ENCODE data around the gene SIAH3. TPM values are rescaled to one million over a fixed set of nuclear protein-coding genes. Genes with fewer than 3 reads are reported as not detected.

SIAH3 gene
- total RNA-seq, 1 experiment from 2014 or later = not detected

DNA sequence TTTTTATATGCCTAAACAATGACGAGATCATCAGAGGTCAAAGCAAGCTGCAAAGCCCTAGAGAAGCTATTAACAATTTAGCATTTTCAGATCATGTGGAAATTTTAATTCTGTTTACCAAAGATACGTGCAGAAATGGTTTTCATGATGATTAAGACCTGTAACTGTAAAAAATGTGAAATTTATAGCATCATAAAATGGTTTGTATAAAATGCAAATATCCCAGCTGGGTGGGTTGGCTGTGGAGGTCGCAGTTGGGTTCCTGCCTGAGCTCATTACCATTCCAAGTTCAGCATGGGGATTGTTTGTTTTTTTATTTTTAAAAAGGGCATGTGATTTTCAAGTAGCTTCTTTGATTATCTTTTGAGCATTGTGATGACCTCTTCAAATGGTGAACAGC, 47.9 kb upstream of the SIAH3 start:
- no peak overlapping the region for H3K27ac ChIP-seq (ENCODE audit: low read depth, low read length)
- CTCF ChIA-PET = interaction anchor here (0.8 kb wide), 1 partner anchor 91 kb away, joined by 3 read pairs; no protein-coding TSS in a partner anchor
- no peak overlapping the region for H3K9ac ChIP-seq (ENCODE audit: low read length)
- no peaks in the 10 kb centered on the region for H3K9me3 ChIP-seq (ENCODE audit: control insufficient read depth in 1 of 2, insufficient read depth in 1 of 2, low read depth in 1 of 2, low read length in 2 of 2)
- RAD21 ChIA-PET (ENCODE audit: low non-redundant PET in 1 of 2, low total read pairs in 2 of 2, uncharacterized antibody in 2 of 2, unreplicated experiment in 2 of 2) = no interaction called here
- H3K36me3 ChIP-seq (ENCODE audit: control insufficient read depth in 1 of 2, insufficient read depth in 2 of 2, low read length in 2 of 2) = no peaks in the 10 kb centered on the region
- DNase-seq (ENCODE audit: low read depth, low spot score) (no peak), ATAC-seq (no peak)
- no peak overlapping the region for H2AFZ ChIP-seq (ENCODE audit: low read depth, low read length, poor library complexity, severe bottlenecking)
- intact Hi-C loops (cut with micrococcal nuclease) = no loop called here
- H3K27me3 ChIP-seq (ENCODE audit: insufficient read depth, low read length) = peaks cover 7% of the 10 kb centered on the region; the same call in 1 of the 2 replicates
- H3K79me2 ChIP-seq (ENCODE audit: insufficient read depth, low read length) = no peaks in the 10 kb centered on the region
- no TSS peak for BruUV-seq (replicated peaks)
- POLR2A ChIA-PET = no interaction called here
- H4K20me1 ChIP-seq (ENCODE audit: insufficient read depth) = no peaks in the 10 kb centered on the region
- H3K4me2 ChIP-seq (ENCODE audit: low read length) = no peak overlapping the region
- H3K4me1 ChIP-seq (ENCODE audit: control insufficient read depth in 1 of 2, insufficient read depth in 2 of 2, low read length in 2 of 2) = no peaks in the 10 kb centered on the region
- TF ChIP-seq CEBPB (IDR thresholded peaks at IDR 0.05; ENCODE audit: low read depth) (no peak), SP1 (IDR thresholded peaks at IDR 0.05; ENCODE audit: low read depth) (no peak), EZH2phosphoT487 (IDR thresholded peaks at IDR 0.05; ENCODE audit: borderline replicate concordance) (no peak), TCF7L2 (IDR thresholded peaks at IDR 0.05; ENCODE audit: borderline replicate concordance, extremely low read depth, insufficient read depth, insufficient read length) (no peak), ZNF274 (IDR thresholded peaks at IDR 0.05; ENCODE audit: low read depth, low read length) (no peak), POLR2A (IDR thresholded peaks at IDR 0.05; ENCODE audit: borderline replicate concordance, extremely low read depth, insufficient read depth, insufficient read length) (no peak), EZH2 (IDR thresholded peaks at IDR 0.05) (no peak), ZFX (IDR thresholded peaks at IDR 0.05) (no peak), ELF1 (IDR thresholded peaks at IDR 0.05; ENCODE audit: borderline replicate concordance, low read depth) (no peak), RAD21 (IDR thresholded peaks at IDR 0.05; ENCODE audit: low read depth) (no peak), JUND (IDR thresholded peaks at IDR 0.05) (no peak)
- TF ChIP-seq, protein P1, sequence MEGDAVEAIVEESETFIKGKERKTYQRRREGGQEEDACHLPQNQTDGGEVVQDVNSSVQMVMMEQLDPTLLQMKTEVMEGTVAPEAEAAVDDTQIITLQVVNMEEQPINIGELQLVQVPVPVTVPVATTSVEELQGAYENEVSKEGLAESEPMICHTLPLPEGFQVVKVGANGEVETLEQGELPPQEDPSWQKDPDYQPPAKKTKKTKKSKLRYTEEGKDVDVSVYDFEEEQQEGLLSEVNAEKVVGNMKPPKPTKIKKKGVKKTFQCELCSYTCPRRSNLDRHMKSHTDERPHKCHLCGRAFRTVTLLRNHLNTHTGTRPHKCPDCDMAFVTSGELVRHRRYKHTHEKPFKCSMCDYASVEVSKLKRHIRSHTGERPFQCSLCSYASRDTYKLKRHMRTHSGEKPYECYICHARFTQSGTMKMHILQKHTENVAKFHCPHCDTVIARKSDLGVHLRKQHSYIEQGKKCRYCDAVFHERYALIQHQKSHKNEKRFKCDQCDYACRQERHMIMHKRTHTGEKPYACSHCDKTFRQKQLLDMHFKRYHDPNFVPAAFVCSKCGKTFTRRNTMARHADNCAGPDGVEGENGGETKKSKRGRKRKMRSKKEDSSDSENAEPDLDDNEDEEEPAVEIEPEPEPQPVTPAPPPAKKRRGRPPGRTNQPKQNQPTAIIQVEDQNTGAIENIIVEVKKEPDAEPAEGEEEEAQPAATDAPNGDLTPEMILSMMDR (IDR thresholded peaks at IDR 0.05 in 2 of 3, conservative IDR thresholded peaks at IDR 0.05 in 1 of 3; ENCODE audit: borderline replicate concordance in 1 of 3, insufficient read depth in 1 of 3, low read depth in 2 of 3, low read length in 2 of 3) = no peak
- TF ChIP-seq, protein P2, sequence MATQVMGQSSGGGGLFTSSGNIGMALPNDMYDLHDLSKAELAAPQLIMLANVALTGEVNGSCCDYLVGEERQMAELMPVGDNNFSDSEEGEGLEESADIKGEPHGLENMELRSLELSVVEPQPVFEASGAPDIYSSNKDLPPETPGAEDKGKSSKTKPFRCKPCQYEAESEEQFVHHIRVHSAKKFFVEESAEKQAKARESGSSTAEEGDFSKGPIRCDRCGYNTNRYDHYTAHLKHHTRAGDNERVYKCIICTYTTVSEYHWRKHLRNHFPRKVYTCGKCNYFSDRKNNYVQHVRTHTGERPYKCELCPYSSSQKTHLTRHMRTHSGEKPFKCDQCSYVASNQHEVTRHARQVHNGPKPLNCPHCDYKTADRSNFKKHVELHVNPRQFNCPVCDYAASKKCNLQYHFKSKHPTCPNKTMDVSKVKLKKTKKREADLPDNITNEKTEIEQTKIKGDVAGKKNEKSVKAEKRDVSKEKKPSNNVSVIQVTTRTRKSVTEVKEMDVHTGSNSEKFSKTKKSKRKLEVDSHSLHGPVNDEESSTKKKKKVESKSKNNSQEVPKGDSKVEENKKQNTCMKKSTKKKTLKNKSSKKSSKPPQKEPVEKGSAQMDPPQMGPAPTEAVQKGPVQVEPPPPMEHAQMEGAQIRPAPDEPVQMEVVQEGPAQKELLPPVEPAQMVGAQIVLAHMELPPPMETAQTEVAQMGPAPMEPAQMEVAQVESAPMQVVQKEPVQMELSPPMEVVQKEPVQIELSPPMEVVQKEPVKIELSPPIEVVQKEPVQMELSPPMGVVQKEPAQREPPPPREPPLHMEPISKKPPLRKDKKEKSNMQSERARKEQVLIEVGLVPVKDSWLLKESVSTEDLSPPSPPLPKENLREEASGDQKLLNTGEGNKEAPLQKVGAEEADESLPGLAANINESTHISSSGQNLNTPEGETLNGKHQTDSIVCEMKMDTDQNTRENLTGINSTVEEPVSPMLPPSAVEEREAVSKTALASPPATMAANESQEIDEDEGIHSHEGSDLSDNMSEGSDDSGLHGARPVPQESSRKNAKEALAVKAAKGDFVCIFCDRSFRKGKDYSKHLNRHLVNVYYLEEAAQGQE (IDR thresholded peaks at IDR 0.05; ENCODE audit: low read depth) = no peak
- TF ChIP-seq, protein P3, sequence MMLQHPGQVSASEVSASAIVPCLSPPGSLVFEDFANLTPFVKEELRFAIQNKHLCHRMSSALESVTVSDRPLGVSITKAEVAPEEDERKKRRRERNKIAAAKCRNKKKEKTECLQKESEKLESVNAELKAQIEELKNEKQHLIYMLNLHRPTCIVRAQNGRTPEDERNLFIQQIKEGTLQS (IDR thresholded peaks at IDR 0.05) = no peak
- no peaks in the 10 kb centered on the region for H3K9me2 ChIP-seq (ENCODE audit: insufficient read depth)
- no peak overlapping the region for H3K4me3 ChIP-seq (replicated peaks in 1 of 2; ENCODE audit: low read depth in 1 of 2, low read length in 2 of 2)
